VCaP (cell line): ENCODE data around the gene AKAP9.

Experiments
- H3K27ac ChIP-seq: fragments of 450-650 bp; 2 replicates; pipeline ENCODE4 v1.5.1; 2017
- CTCF ChIP-seq: fragments of 450-650 bp; conservative IDR thresholded peaks from 2 replicates; pipeline ENCODE4 v1.5.1; 2017; ENCODE audit warnings: mild to moderate bottlenecking, moderate library complexity

Gene AKAP9

GRCh38 chr7:92052684-92053083 is 112.0 kb downstream of the AKAP9 start:
- TF ChIP-seq CTCF = no peak

DNA sequence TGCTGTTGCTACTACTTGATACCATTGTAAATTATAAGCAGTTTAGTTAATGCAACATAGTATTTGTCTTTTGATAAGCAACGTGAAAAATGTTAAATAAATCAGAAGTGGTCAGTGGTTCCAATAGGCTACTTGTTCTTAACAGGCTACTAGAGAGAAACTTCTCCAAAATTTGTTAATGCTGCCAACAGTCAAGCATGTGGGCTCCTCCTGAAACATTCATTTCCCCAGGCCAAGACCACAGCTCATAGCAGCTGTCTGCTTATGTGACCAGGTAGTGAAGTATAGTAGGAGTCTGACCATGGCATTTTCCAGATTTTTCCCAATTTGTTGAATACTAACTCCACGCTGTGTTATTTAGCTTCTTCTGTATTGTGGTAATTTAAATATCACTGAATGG is 112.7 kb downstream of the AKAP9 start:
- TF ChIP-seq CTCF = no peak

More at GRCh38 chr7:92052684-92053083, 112.0 kb downstream of the AKAP9 start:
- H3K27ac ChIP-seq = no peak overlapping the region

DNA sequence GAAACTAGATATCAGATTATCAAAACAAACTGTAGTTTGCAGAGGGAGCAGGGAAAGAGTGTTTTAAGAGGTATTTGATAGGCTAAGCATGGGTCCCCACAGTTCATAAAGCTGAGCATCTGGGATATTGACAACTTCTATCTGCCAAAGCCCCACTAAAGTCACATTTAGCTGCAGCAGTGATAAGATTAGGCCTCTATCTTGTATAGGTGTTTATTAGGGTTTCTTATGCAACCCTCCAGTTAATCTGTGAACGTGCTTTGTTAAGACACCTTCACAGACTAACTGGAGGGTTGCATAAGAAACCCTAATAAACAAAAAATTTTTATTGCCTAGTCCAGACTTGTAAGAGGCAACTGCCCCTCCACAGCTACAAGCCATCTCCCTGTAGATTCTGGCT is 115.6 kb downstream of the AKAP9 start:
- TF ChIP-seq CTCF = no peak
- H3K27ac ChIP-seq = peak overlapping the region; percentile 85

More for the DNA sequence above, 112.7 kb downstream of the AKAP9 start:
- H3K27ac ChIP-seq = no peak overlapping the region

DNA sequence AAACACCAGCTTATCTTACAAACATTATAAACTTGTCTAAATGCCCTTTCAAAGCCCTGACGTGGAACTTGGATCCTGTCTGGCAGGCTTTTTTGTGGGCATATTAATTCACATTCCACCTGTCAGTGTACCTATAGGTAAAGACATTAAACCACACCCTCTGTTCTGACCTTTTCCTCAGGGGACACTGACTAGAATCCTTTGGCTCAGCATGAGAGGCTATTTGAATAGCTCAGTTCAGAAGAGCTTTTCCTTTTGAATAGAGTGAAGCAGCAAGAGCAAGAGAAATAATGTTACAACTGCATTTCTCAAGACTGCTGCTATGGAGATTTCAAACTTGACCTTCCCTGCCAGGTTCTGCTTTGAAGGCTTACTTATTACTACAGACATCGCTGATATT is 116.7 kb downstream of the AKAP9 start:
- H3K27ac ChIP-seq = peak overlapping the region; percentile 85
- no peak for TF ChIP-seq CTCF

GRCh38 chr7:92058040-92058439 is 117.4 kb downstream of the AKAP9 start:
- H3K27ac ChIP-seq = peak overlapping the region; percentile 85
- no peak for TF ChIP-seq CTCF

DNA sequence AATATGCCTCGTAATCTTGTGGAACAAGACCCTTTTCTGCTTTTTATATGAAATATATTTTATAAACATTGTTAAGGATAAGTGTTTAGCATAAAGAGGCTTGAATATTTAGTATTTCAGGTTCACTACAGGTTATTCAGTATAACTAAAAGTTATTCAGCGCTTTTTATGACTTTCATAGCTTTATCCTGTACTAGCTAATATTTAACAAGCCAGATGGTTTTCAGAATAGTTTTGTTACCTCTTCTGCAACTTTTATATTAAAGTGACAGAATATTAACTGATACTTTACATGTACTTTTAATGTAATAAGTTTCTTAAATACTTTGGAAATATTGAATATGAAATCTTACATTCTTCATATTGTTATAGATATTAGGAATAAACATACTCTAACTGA is 118.2 kb downstream of the AKAP9 start:
- TF ChIP-seq CTCF = no peak
- peak overlapping the region; percentile 85 for H3K27ac ChIP-seq

GRCh38 chr7:92061154-92061553 is 120.5 kb downstream of the AKAP9 start:
- no peak for TF ChIP-seq CTCF
- H3K27ac ChIP-seq = peak overlapping the region; percentile 85
